ENCODE results near the gene SHMT2. TPM values are rescaled to one million over a fixed set of nuclear protein-coding genes. Genes with fewer than 3 reads are reported as not detected.

The SHMT2 gene
- total RNA-seq, 2 donors from 2014 or later = 76.7 to 134 TPM

- TF ChIP-seq, protein P1, sequence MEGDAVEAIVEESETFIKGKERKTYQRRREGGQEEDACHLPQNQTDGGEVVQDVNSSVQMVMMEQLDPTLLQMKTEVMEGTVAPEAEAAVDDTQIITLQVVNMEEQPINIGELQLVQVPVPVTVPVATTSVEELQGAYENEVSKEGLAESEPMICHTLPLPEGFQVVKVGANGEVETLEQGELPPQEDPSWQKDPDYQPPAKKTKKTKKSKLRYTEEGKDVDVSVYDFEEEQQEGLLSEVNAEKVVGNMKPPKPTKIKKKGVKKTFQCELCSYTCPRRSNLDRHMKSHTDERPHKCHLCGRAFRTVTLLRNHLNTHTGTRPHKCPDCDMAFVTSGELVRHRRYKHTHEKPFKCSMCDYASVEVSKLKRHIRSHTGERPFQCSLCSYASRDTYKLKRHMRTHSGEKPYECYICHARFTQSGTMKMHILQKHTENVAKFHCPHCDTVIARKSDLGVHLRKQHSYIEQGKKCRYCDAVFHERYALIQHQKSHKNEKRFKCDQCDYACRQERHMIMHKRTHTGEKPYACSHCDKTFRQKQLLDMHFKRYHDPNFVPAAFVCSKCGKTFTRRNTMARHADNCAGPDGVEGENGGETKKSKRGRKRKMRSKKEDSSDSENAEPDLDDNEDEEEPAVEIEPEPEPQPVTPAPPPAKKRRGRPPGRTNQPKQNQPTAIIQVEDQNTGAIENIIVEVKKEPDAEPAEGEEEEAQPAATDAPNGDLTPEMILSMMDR (conservative IDR thresholded peaks at IDR 0.05) = no peak
- peaks cover 48% of the 10 kb centered on the region for H3K27me3 ChIP-seq (ENCODE audit: control insufficient read depth, insufficient read depth, low read length, poor library complexity, severe bottlenecking)
- H3K36me3 ChIP-seq (ENCODE audit: control insufficient read depth, insufficient read depth, low read length) = no peaks in the 10 kb centered on the region
- H3K27ac ChIP-seq (ENCODE audit: low read depth, low read length) = no peak overlapping the region
- Mint-ChIP-seq H3K9me3 (no peaks in the 10 kb centered on the region), H3K36me3 (ENCODE audit: low read depth) (peaks cover 4% of the 10 kb centered on the region), H3K4me1 (peaks cover 23% of the 10 kb centered on the region), H3K4me3 (no peak overlapping the region), H3K27me3 (ENCODE audit: insufficient read depth) (peaks cover 55% of the 10 kb centered on the region), H3K27ac (no peak overlapping the region)
- WGBS, 2 experiments (ENCODE audit: insufficient coverage in 1 of 2, insufficient read length in 1 of 2) = 78% methylated on average over 6 of the region's 6 CpGs; no CpG with 5 or more reads in 1 of the 2 experiments
- no peaks in the 10 kb centered on the region for H3K9me3 ChIP-seq (ENCODE audit: control insufficient read depth, low read length)
- no peak overlapping the region for H3K9ac ChIP-seq (ENCODE audit: extremely low read depth, low read length, poor library complexity, severe bottlenecking)
- H3K4me3 ChIP-seq (ENCODE audit: low read length) = no peak overlapping the region
- peak; percentile 57 for DNase-seq
- H3K4me1 ChIP-seq (ENCODE audit: control insufficient read depth, insufficient read depth, low read length) = no peaks in the 10 kb centered on the region
Measured at GRCh38 chr12:57244312-57244696, 14.8 kb downstream of the SHMT2 start.

DNA sequence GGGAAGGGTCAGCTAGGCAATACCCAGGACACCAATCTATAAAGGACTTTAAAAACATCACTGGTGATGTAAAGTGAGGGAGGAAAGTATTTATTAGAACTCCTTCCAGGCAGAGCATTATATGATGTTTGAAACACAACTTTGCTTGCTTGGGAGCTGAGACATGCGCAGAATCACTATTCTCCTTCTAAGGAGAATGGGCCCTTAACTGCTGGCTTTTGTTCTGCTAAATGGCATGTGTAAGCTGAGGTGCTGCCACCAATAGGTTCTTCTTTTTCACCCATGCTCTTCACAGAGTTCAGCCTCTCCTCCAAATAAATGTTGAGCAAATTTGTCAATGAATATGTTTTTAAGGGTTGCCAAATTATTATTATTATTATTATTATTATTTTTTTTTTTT lies 17.5 kb downstream of the SHMT2 start:
- Histone ChIP-seq H3K4me1 (ENCODE audit: control insufficient read depth, insufficient read depth, low read length) (no peaks in the 10 kb centered on the region), H3K27ac (ENCODE audit: low read depth, low read length) (no peak overlapping the region), H3K27me3 (ENCODE audit: control insufficient read depth, insufficient read depth, low read length, poor library complexity, severe bottlenecking) (peaks cover 21% of the 10 kb centered on the region), H3K9me3 (ENCODE audit: control insufficient read depth, low read length) (no peaks in the 10 kb centered on the region), H3K36me3 (ENCODE audit: control insufficient read depth, insufficient read depth, low read length) (no peaks in the 10 kb centered on the region), H3K9ac (ENCODE audit: extremely low read depth, low read length, poor library complexity, severe bottlenecking) (no peak overlapping the region), H3K4me3 (ENCODE audit: low read length) (no peak overlapping the region)
- Mint-ChIP-seq H3K36me3 (ENCODE audit: low read depth) (peaks cover 4% of the 10 kb centered on the region), H3K4me1 (peaks cover 11% of the 10 kb centered on the region), H3K27ac (no peak overlapping the region), H3K9me3 (no peaks in the 10 kb centered on the region), H3K4me3 (no peak overlapping the region), H3K27me3 (ENCODE audit: insufficient read depth) (peaks cover 28% of the 10 kb centered on the region)
- TF ChIP-seq, protein P1 (conservative IDR thresholded peaks at IDR 0.05) = no peak
- WGBS, 2 experiments (ENCODE audit: insufficient coverage in 1 of 2, insufficient read length in 1 of 2) = 67% methylated on average over 1 of the region's 1 CpG; no CpG with 5 or more reads in 1 of the 2 experiments
- DNase-seq = peak; percentile 71

- no peak overlapping the region for H3K9ac ChIP-seq (ENCODE audit: extremely low read depth, low read length, poor library complexity, severe bottlenecking)
- peaks cover 5% of the 10 kb centered on the region for H3K27me3 ChIP-seq (ENCODE audit: control insufficient read depth, insufficient read depth, low read length, poor library complexity, severe bottlenecking)
- H3K4me3 ChIP-seq (ENCODE audit: low read length) = no peak overlapping the region
- peaks cover 3% of the 10 kb centered on the region for H3K36me3 ChIP-seq (ENCODE audit: control insufficient read depth, insufficient read depth, low read length)
- TF ChIP-seq, protein P1 (conservative IDR thresholded peaks at IDR 0.05) = no peak
- Mint-ChIP-seq H3K9me3 (no peaks in the 10 kb centered on the region), H3K4me1 (peaks cover 1% of the 10 kb centered on the region), H3K36me3 (ENCODE audit: low read depth) (peaks cover 5% of the 10 kb centered on the region), H3K27me3 (ENCODE audit: insufficient read depth) (peaks cover 11% of the 10 kb centered on the region), H3K4me3 (no peak overlapping the region), H3K27ac (no peak overlapping the region)
- no peaks in the 10 kb centered on the region for H3K4me1 ChIP-seq (ENCODE audit: control insufficient read depth, insufficient read depth, low read length)
- H3K27ac ChIP-seq (ENCODE audit: low read depth, low read length) = no peak overlapping the region
- no peaks in the 10 kb centered on the region for H3K9me3 ChIP-seq (ENCODE audit: control insufficient read depth, low read length)
- DNase-seq = no peak
- 88 to 90% methylated on average over 2 to 7 of the region's 7 CpGs for WGBS, 2 experiments (ENCODE audit: insufficient coverage in 1 of 2, insufficient read length in 1 of 2)
Measured at GRCh38 chr12:57248934-57249742, 19.6 kb downstream of the SHMT2 start.

Data from endodermal cell (in vitro differentiated cells).